PFSK-1 (cell line): Measurements from ENCODE around the gene TNFRSF13B.

Experiments
- FOXP2 ChIP-seq: optimal IDR thresholded peaks from 2 replicates; pipeline ENCODE3; 2011; ENCODE audit warnings: borderline replicate concordance, control low read depth, inconsistent platforms; ENCODE audit not compliant: insufficient read depth; ENCODE audit errors: extremely low read length, extremely low read depth
- POLR2AphosphoS5 ChIP-seq: IDR thresholded peaks from 2 replicates; pipeline ENCODE4 v1.6.1; 2012; ENCODE audit warnings: low read depth, mild to moderate bottlenecking, control low read depth, low read length, moderate library complexity
- REST ChIP-seq, 2 experiments: IDR thresholded peaks; 2 replicates each; pipeline versions ENCODE4 v1.6.1 to v1.8.0; 2011 to 2012; ENCODE audit warnings: low read depth in 2 of 2, low read length in 2 of 2, control low read depth in 1 of 2, inconsistent platforms in 1 of 2, mild to moderate bottlenecking in 1 of 2, moderate library complexity in 1 of 2; ENCODE audit not compliant: insufficient read depth in 1 of 2
- SIN3A ChIP-seq: IDR thresholded peaks from 2 replicates; pipeline ENCODE4 v1.6.1; 2012; ENCODE audit warnings: mild to moderate bottlenecking, low read length, moderate library complexity, borderline replicate concordance; ENCODE audit not compliant: insufficient read depth
- TAF1 ChIP-seq: IDR thresholded peaks from 2 replicates; pipeline ENCODE4 v1.6.1; 2012; ENCODE audit warnings: low read length, control low read depth, borderline replicate concordance; ENCODE audit not compliant: insufficient read depth

Gene TNFRSF13B

DNA sequence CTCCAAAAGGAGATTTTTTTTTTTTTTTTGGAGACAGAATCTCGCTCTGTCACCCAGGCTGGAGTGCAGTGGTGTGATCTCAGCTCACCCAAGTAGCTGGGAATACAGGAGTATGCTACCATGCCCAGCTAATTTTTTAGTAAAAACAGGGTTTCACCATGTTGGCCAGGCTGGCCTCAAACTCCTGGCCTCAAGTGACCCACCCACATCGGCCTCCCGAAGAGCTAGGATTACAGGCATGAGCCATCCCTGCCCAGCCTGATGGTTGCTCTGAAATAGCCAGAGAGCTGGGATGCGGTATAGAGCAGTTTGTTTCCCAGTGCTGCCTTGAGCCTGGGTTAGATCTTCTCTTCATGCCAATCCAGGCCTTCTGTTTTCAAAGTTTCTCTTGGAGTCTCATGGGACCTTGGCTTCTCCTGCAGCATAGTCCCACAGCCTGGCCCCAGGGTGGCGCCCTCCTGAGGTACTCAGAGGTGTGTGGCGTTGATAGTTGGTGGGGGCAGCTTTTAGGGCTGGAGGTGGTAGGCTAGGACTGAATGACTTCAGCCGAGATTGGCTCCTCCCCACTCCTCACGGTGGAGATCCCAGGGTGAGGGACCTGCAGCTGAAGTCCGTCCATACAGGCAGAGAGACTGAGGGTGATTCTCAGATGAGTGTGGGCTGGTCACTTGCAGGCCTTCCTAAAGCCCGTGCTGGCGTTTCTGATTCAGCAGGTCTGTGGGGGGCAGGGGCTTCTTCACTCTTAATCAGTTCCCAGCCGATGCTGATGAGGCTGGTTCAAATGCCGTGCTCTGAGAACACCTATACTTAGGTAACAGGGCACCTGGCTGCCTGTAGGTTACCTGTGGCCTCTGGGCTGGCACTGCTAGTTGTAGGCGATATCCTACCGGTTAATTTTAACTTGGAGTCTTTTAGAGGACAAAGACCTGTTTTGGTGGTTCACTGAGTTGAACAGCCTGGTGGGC lies 52.0 kb downstream of the TNFRSF13B start:
- TF ChIP-seq POLR2AphosphoS5: no peak
- no peak for TF ChIP-seq SIN3A
- no peak for TF ChIP-seq FOXP2
- no peak for TF ChIP-seq TAF1
- no peak for TF ChIP-seq REST (IDR thresholded peaks at IDR 0.05; ENCODE audit: insufficient read depth in 1 of 2, low read depth in 2 of 2, low read length in 2 of 2)

DNA sequence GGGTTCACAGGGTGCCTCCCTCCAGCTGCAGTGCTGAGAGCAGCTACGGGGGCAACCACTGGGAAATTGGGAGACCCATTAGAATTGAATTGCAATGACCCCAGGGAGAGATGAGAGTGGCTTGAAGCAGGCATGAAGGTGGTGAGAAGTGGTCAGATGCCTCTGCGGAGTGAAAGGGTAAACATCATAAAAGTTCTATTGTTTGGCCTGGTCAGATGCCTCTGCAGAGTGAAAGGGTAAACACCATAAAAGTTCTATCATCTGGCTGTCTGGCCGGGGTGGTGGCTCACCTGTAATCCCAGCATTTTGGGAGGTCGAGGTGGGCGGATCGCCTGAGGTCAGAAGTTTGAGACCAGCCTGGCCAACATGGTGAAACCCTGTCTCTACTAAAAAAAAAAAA lies 53.5 kb downstream of the TNFRSF13B start:
- TF ChIP-seq POLR2AphosphoS5: no peak
- no peak for TF ChIP-seq SIN3A
- TF ChIP-seq FOXP2: no peak
- TF ChIP-seq REST (IDR thresholded peaks at IDR 0.05; ENCODE audit: insufficient read depth in 1 of 2, low read depth in 2 of 2, low read length in 2 of 2): no peak
- TF ChIP-seq TAF1: no peak

DNA sequence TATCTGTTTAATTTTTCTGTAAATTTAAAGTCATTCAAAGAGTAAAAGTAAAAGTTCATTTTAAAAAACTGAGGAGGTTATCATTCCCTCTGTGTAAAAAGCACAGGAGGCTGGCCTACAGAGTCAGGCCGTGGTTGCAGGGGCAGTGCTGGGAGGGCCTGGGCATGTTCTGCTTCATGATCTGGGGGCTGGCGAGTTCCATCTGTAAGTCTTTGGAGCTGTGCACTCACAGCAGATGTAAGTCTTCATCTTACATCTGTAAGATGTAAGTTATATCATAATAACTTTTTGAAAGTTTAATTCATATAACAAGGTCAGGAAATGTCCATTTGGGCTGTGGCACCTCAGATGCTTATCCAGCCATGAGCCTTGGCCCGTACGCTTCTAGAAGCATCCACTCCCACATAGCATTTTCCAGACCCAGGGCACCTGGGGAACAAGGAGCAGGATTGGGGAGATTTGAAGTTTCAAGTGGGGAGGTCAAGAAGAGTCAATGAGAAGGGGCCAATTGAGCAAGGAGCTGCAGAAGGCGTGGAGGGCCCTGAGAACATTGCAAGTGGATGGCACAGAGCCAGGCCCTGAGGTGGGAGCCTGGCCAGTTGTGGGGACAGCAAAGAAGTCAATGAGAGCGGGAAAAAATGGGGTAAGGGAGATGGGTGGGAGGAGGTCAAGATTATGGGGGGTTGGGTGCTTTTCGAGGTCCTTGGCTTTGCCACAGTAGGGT lies 54.1 kb downstream of the TNFRSF13B start:
- TF ChIP-seq FOXP2 (no peak), SIN3A (no peak), TAF1 (no peak), REST (IDR thresholded peaks at IDR 0.05; ENCODE audit: insufficient read depth in 1 of 2, low read depth in 2 of 2, low read length in 2 of 2) (no peak), POLR2AphosphoS5 (no peak)

- TF ChIP-seq FOXP2 (no peak), SIN3A (no peak), REST (IDR thresholded peaks at IDR 0.05; ENCODE audit: insufficient read depth in 1 of 2, low read depth in 2 of 2, low read length in 2 of 2) (no peak), POLR2AphosphoS5 (no peak), TAF1 (no peak)
Measured at GRCh38 chr17:16916557-16916920, 55.4 kb downstream of the TNFRSF13B start.
